Measurements from ENCODE around the gene ZNF135.
A peak's percentile ranks its signal among the peaks of the same experiment; 100 is the strongest.

The ZNF135 gene

GRCh38 chr19:58037927-58038687, 21.0 kb upstream of the ZNF135 start:
- peak in 1 of 2 experiments; percentile 35 for DNase-seq (ENCODE audit: low read depth in 1 of 2, low spot score in 1 of 2)
- in situ Hi-C loops (cut with HindIII; ENCODE audit: low pct_unique_long_range_greater_than_20kb, low sequenced_read_pairs): no loop called here
- TF ChIP-seq JUND (IDR thresholded peaks at IDR 0.05; ENCODE audit: low read depth): no peak

- TF ChIP-seq JUND (IDR thresholded peaks at IDR 0.05; ENCODE audit: low read depth): no peak
- DNase-seq (ENCODE audit: low read depth in 1 of 2, low spot score in 1 of 2): no peak
- in situ Hi-C loops (cut with HindIII; ENCODE audit: low pct_unique_long_range_greater_than_20kb, low sequenced_read_pairs): no loop called here
These were observed 20.3 kb upstream of the ZNF135 start for GRCh38 chr19:58038688-58039204.

GRCh38 chr19:58040751-58041525, 18.1 kb upstream of the ZNF135 start:
- DNase-seq (ENCODE audit: low read depth in 1 of 2, low spot score in 1 of 2): no peak
- no peak for TF ChIP-seq JUND (IDR thresholded peaks at IDR 0.05; ENCODE audit: low read depth)
- in situ Hi-C loops (cut with HindIII; ENCODE audit: low pct_unique_long_range_greater_than_20kb, low sequenced_read_pairs): no loop called here

- in situ Hi-C loops (cut with HindIII; ENCODE audit: low pct_unique_long_range_greater_than_20kb, low sequenced_read_pairs): no loop called here
- TF ChIP-seq JUND (IDR thresholded peaks at IDR 0.05; ENCODE audit: low read depth): no peak
- no peak for DNase-seq (ENCODE audit: low read depth in 1 of 2, low spot score in 1 of 2)
These were observed 16.4 kb upstream of the ZNF135 start for GRCh38 chr19:58042495-58043340.

GRCh38 chr19:58044391-58044790, 14.7 kb upstream of the ZNF135 start:
- in situ Hi-C loops (cut with HindIII; ENCODE audit: low pct_unique_long_range_greater_than_20kb, low sequenced_read_pairs): no loop called here
- TF ChIP-seq JUND (IDR thresholded peaks at IDR 0.05; ENCODE audit: low read depth): no peak
- no peak for DNase-seq (ENCODE audit: low read depth in 1 of 2, low spot score in 1 of 2)

- no peak for TF ChIP-seq JUND (IDR thresholded peaks at IDR 0.05; ENCODE audit: low read depth)
- DNase-seq (ENCODE audit: low read depth in 1 of 2, low spot score in 1 of 2): no peak
- in situ Hi-C loops (cut with HindIII; ENCODE audit: low pct_unique_long_range_greater_than_20kb, low sequenced_read_pairs): no loop called here
These were observed 14.2 kb upstream of the ZNF135 start for GRCh38 chr19:58044886-58045285.

GRCh38 chr19:58045411-58046050, 13.6 kb upstream of the ZNF135 start:
- no peak for TF ChIP-seq JUND (IDR thresholded peaks at IDR 0.05; ENCODE audit: low read depth)
- DNase-seq (ENCODE audit: low read depth in 1 of 2, low spot score in 1 of 2): no peak
- in situ Hi-C loops (cut with HindIII; ENCODE audit: low pct_unique_long_range_greater_than_20kb, low sequenced_read_pairs): no loop called here

- in situ Hi-C loops (cut with HindIII; ENCODE audit: low pct_unique_long_range_greater_than_20kb, low sequenced_read_pairs): no loop called here
- TF ChIP-seq JUND (IDR thresholded peaks at IDR 0.05; ENCODE audit: low read depth): no peak
- no peak for DNase-seq (ENCODE audit: low read depth in 1 of 2, low spot score in 1 of 2)
These were observed 12.2 kb upstream of the ZNF135 start for GRCh38 chr19:58046856-58047255.

- no peak for DNase-seq (ENCODE audit: low read depth in 1 of 2, low spot score in 1 of 2)
- TF ChIP-seq JUND (IDR thresholded peaks at IDR 0.05; ENCODE audit: low read depth): no peak
- in situ Hi-C loops (cut with HindIII; ENCODE audit: low pct_unique_long_range_greater_than_20kb, low sequenced_read_pairs): no loop called here
These were observed 11.4 kb upstream of the ZNF135 start for GRCh38 chr19:58047672-58048071.

GRCh38 chr19:58052256-58052655, 6.8 kb upstream of the ZNF135 start:
- no peak for TF ChIP-seq JUND (IDR thresholded peaks at IDR 0.05; ENCODE audit: low read depth)
- no peak for DNase-seq (ENCODE audit: low read depth in 1 of 2, low spot score in 1 of 2)
- in situ Hi-C loops (cut with HindIII; ENCODE audit: low pct_unique_long_range_greater_than_20kb, low sequenced_read_pairs): no loop called here

GRCh38 chr19:58053480-58054156, 5.5 kb upstream of the ZNF135 start:
- in situ Hi-C loops (cut with HindIII; ENCODE audit: low pct_unique_long_range_greater_than_20kb, low sequenced_read_pairs): no loop called here
- TF ChIP-seq JUND (IDR thresholded peaks at IDR 0.05; ENCODE audit: low read depth): no peak
- DNase-seq (ENCODE audit: low read depth in 1 of 2, low spot score in 1 of 2): no peak

Data from T47D (cell line).